Astrocyte of the cerebellum (primary cell): ENCODE results near the gene MMP14.

ENCODE experiments used
- DNase-seq: peaks from one replicate; pipeline ENCODE4 v3.0.0-alpha.2; 2011; ENCODE audit warnings: low read depth
- H3K4me3 ChIP-seq: 2 replicates; pipeline ENCODE4 v1.5.1; 2011; ENCODE audit warnings: mild to moderate bottlenecking, low read depth, low read length, moderate library complexity
- in situ Hi-C: cut with HindIII; loops from 2 replicates; pipeline ENCODE4 v1.10.0; 2017; ENCODE audit warnings: low sequenced_read_pairs
- TF ChIP-seq, protein P1 (sequence below): IDR thresholded peaks from 2 replicates; pipeline ENCODE4 v1.5.1; 2012; ENCODE audit warnings: low read length, low read depth, moderate library complexity, mild to moderate bottlenecking; ENCODE audit errors: missing control alignments

Gene MMP14

DNA sequence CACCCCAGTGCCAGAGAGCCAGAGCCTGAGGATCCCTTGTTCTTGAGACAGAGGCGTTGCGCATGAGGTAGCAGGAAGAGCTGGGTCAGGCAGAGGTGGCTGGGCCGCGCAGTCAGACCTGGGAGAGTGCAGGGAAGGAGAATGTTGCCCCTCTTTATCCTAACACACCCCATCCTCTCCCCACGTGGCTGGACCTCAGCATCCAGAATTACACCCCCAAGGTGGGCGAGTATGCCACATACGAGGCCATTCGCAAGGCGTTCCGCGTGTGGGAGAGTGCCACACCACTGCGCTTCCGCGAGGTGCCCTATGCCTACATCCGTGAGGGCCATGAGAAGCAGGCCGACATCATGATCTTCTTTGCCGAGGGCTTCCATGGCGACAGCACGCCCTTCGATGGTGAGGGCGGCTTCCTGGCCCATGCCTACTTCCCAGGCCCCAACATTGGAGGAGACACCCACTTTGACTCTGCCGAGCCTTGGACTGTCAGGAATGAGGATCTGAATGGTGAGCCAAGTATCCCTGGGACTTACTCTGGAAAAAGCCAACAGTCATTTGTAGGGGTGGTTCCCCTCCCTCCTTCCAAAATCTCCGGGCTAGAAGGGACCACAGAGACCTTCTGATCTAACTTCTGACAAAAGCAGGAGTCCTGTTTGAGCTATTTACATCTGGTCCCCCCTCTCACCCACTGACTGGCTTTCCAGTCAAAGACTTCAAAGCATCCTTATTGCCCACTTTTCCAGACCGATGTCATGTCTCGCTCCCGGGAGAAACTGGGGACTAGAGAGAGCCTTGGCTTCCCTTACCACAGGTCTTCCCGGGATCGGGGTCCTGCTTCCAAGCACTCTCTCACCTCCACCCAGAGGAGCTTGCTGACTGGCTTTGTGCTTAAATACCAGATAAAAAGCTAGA lies 6.1 kb downstream of the MMP14 start:
- in situ Hi-C loops, result no loop called here
- TF ChIP-seq, protein P1, sequence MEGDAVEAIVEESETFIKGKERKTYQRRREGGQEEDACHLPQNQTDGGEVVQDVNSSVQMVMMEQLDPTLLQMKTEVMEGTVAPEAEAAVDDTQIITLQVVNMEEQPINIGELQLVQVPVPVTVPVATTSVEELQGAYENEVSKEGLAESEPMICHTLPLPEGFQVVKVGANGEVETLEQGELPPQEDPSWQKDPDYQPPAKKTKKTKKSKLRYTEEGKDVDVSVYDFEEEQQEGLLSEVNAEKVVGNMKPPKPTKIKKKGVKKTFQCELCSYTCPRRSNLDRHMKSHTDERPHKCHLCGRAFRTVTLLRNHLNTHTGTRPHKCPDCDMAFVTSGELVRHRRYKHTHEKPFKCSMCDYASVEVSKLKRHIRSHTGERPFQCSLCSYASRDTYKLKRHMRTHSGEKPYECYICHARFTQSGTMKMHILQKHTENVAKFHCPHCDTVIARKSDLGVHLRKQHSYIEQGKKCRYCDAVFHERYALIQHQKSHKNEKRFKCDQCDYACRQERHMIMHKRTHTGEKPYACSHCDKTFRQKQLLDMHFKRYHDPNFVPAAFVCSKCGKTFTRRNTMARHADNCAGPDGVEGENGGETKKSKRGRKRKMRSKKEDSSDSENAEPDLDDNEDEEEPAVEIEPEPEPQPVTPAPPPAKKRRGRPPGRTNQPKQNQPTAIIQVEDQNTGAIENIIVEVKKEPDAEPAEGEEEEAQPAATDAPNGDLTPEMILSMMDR, result no peak
- no peak overlapping the region for H3K4me3 ChIP-seq
- DNase-seq, result no peak

- in situ Hi-C loops, result no loop called here
- DNase-seq, result no peak
- TF ChIP-seq, protein P1, result no peak
- H3K4me3 ChIP-seq, result no peak overlapping the region
Measured at GRCh38 chr14:22843123-22843925, 6.9 kb downstream of the MMP14 start.

DNA sequence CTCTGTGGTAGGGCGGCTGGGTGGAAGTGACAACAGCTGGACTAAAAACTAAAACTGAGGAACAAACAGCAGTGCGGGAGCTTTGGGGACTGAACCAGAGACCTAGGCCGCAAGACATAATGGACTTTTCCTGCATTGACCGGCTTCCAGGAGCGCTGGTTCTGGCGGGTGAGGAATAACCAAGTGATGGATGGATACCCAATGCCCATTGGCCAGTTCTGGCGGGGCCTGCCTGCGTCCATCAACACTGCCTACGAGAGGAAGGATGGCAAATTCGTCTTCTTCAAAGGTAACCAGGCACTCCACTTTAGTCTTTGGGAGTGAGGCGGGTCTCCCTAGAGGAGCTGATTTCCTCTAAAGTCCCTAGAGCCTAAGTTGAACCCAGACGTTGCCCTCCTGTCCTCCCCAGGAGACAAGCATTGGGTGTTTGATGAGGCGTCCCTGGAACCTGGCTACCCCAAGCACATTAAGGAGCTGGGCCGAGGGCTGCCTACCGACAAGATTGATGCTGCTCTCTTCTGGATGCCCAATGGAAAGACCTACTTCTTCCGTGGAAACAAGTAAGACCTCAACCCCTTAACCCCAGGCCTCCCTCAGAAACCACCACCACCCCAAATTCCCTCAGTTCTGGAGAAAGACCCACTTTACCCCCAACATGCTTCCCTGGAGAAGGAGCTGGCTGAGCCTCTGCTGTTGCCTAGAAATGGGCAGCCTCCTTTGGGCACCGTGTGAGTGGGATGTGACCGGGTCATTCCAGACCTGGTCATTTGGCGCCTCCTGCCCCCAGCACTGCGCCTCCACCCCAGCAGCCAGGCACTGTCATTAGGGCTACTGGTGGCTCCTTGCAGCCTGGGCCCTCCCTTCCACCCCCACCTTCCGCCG lies 8.1 kb downstream of the MMP14 start:
- H3K4me3 ChIP-seq, result no peak overlapping the region
- in situ Hi-C loops, result no loop called here
- DNase-seq, result no peak
- TF ChIP-seq, protein P1, result no peak

GRCh38 chr14:22845103-22845394 lies 8.7 kb downstream of the MMP14 start:
- TF ChIP-seq, protein P1, result no peak
- no peak overlapping the region for H3K4me3 ChIP-seq
- in situ Hi-C loops, result no loop called here
- no peak for DNase-seq

GRCh38 chr14:22845821-22846625 lies 9.6 kb downstream of the MMP14 start:
- in situ Hi-C loops, result no loop called here
- TF ChIP-seq, protein P1, result no peak
- DNase-seq, result no peak
- H3K4me3 ChIP-seq, result no peak overlapping the region

GRCh38 chr14:22846811-22847307 lies 10.5 kb downstream of the MMP14 start:
- TF ChIP-seq, protein P1, result no peak
- DNase-seq, result no peak
- in situ Hi-C loops, result no loop called here
- no peak overlapping the region for H3K4me3 ChIP-seq
